ENCODE data around the gene ERFL.
"Not testable (repeated sequence)": the region's sequence is repeated elsewhere in the genome, so short reads cannot be mapped to it uniquely, and the experiment has no call there.

The ERFL gene

GRCh38 chr19:41926763-41927496 is 1.3 kb downstream of the ERFL start:
- no peak for DNase-seq (ENCODE audit: low read depth)

DNA sequence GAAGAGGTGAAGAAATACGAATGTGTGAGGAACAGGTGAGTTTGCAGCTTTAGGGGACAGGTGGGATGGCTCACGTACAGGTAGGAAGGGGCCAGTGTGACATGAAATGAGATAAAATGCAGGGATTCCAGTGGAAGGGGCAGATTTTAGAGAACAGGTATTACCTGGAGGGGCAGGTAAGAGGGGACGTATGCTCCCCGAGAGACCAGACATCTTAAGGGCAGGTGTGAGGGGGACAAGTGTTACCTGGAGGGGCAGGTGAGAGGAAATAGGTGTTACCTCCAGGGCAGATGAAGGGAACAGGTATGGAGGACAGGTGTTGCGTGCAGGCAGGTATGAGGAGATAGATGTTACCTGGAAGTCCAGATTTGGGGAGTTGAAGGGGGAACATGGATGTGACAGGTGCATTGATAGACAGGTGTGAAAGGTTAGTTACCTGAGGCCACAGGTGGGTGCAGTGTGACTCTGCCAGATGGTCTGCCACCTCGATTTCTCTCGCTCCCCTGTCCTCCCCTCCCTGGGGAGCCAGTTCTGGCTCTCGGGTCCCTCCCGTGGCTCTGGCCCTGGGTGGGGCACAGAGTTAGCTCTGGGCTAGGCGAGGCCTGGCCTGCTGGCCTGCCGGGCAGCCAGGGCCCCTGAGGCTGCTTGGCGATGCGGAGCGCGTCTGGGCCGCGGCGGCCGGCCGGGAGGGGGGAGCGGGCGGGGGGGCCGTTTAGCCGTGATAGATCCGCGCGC is 2.1 kb downstream of the ERFL start:
- no peak for DNase-seq (ENCODE audit: low read depth)

DNA sequence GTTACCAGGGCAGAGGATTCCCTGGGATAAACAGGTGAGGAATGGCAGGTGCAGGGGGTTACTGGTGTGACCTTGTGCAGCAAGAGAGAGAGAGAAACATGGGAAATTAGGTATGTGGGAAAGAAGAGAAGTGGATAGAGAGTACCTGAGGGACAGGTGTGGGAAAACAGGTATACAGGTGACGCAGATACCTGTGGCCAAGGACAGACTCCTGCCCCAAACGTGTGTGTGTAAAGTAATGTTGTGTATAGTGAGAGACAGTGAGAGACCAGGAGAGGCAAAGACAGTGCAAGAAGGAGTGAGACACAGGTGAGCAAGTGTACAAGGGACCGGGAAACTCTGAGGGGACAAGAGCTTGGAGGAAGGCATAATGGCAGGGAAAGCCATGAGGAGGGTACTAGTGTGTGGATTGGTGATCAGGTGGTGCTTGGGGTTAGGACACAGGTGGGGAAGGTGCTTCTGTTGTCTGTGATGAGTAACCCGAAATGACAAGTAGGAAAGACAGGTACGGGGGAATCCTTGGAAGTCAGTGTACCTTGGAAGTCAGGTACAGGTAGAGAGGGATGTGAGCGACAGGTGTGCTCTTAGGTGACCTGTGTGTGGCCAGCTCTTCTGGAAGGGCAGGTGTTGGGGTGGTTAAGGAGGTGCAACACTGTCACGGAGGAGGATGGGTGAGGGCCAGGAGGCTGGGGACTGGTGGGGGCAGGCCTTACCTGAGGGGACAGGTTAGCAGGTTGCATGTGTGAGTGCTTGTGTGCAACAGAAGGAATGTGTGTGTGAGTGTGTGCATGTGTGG is 2.8 kb downstream of the ERFL start:
- DNase-seq (ENCODE audit: low read depth), result no peak

DNA sequence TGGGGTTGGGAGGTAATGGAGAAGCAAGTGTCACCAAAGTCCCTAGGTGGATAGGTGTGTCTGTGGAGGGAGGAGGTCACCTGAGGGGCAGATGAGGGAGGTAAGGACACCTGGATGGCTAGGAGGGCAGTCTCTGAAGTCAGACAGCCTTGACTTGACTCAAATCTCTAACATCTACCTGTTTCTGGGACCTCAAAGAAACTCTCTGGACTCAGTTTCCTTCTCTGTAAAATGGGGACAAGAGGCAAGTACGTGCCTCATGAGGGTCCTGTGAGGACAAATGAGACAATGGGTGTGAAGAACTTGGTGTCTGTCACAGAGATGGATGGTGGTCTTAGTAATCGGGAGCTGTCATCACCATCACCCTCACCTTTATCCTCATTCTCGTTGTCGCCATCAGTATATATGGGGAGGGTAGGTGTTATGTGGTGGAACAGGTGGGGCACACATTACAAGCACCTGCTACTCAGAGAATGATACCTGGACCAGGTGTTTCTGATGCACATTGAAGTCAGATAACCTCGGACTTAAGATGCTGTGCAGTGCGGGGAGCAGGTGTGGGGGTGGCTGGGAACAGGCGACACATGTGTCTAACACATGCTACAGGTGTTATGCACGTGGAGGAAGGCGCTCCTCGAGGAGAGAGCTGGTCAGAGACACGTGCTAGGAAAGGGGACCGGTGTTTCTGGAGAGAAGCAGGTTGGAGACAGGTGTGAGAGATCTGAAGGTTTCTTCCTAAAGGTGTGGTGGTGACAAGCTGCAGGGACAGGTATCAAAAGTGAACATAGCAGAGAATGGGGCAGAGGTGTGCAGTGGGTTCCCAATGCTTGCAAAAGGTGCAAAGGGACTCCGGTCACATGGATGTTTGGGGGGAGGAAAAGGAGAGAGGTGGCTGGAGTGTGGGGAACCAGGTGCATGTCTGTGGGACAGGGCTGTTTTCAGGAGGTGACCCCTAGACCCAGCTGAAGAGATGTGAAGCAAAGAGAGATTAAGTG is 3.8 kb downstream of the ERFL start:
- no peak for DNase-seq (ENCODE audit: low read depth)

DNA sequence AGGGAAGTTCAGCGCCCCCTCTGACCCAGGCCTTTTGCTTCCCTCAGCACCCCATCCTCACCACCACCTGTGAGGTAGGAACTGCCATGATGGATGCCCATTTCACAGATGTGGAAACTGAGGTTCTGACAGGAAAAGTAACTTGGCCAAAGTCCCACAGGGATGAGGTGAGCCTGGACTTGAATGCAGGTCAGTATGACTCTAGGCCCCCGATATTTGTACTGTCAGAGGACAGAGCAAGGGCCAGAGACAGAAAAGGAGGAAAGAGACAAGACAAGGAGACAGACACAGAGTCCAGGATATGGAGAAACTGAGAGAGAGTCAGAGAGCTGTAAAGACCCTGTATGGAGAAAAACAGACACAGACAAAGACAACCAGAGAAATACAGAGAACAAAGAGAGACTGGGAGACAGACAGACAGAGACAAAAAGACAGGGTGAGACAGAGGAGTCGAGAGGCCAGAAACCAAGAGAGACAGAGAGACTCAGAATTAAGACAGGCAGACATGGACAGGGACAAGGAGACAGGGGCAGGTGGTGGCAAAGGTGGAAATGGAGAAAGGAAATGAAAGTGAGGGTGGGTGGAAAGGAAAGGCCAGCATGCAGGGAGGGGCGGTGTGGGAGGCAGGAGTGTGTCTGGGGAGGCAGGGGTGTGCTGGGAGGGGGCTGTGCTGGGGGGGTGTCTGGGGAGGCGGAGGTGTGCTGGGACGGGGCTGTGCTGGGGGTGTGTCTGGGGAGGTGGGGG is 5.0 kb downstream of the ERFL start:
- DNase-seq (ENCODE audit: low read depth), result no peak

GRCh38 chr19:41922585-41922984 is 5.7 kb downstream of the ERFL start:
- no peak for DNase-seq (ENCODE audit: low read depth)

DNA sequence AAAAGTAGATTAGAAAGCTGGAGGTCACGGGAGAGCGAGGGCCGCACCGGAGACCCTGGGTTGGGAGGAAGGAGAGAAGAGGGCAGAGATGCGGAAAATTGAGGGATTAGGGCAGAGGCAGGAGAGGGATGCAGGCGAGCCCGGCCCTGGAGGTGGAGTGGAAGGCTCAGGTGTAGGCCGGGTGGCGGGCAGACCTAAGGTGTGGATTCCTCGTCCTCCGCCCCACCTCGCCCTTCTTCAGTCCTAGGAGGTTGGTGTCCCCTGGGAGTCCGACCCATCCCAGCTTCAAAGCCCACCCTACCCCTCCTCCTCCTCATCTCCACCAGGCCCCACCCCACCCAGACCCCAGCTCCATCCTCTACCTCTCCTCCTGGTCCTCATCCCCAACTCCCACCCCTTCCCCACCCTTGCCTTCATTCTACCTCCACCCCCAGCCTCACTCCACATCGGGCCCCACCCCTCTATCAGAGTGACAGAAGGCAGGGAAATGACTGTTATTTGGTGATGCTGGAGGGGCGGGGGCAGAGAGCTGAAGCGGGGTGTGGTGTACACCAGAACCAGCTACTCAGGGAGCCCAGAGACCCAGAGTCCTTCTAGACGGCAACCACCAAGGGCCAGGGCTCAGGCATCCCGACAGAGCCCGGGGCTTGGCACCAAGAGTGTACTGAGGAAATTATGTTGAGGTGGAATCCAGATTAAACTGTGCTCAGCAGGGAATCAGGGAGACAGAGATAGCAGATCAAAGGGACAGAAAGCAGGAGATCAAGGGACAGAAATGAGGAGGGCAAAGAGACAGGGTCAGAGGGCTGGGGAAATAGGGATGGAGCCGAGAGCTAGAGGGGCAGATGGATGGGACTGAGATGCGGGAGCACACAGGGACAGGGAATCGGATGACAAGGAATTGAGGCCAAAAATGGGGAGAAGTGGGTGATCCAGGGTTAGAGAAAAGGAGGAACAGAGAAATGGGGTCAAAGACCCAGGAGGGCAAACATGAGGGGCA is 6.4 kb downstream of the ERFL start:
- DNase-seq (ENCODE audit: low read depth), result no peak

DNA sequence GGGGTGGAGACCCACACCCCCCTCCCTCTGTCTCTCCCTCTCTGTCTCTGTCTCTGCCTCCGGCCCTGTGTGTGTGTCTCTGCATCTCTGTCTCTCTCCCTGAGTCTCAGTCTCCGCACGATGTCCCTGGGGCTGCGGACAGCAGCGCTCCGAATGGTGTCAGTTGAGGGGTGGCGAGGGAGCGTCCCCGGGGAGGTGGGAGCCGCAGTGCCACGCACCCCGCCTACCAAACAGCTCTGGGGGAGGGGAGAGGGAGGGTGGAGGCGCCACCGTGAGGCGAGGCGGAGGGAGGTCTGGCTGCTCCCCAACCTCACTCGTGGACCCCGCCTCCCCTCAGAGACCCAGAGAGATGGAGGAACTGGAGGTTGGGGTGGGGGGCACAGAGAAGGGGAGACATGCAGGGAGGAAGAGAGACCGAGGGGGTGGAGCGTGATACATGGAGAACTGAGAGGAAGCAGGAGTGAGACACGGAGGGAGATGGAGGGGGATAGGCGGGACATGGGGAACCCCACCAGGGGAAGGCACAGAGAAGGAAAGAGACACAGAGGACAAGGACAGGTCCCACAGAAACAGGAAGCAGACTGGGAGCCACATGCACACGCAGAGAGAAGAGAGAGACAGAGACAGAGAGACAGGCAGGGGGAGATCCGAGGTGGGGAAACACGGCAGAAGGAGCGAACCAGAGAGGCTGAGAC is 7.2 kb downstream of the ERFL start:
- no peak for DNase-seq (ENCODE audit: low read depth)

- DNase-seq (ENCODE audit: low read depth), result no peak
These were observed 8.1 kb downstream of the ERFL start for GRCh38 chr19:41919948-41920712.

DNA sequence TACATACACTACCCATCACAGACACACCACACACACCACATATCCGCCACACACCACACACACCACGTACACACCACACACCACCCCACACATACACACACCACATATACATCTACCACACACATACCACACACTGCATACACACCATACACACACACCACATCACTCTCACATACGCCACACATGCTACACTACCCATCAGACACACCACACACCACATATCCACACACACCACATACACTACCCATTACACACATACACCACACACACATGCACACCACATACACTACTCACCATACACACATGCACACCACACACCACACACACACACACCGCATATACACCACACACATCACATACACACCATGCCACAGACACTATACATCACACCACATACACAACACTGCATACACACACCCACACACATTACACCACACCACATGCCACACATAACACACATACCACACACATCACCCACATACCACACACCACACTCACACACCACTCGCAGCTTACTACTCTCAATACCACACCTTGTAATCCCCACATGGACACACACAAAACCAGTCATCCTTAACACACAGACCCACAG is 9.5 kb downstream of the ERFL start:
- DNase-seq (ENCODE audit: low read depth), result peak; percentile 55

GRCh38 chr19:41918095-41918494 is 10.2 kb downstream of the ERFL start:
- no peak for DNase-seq (ENCODE audit: low read depth)

DNA sequence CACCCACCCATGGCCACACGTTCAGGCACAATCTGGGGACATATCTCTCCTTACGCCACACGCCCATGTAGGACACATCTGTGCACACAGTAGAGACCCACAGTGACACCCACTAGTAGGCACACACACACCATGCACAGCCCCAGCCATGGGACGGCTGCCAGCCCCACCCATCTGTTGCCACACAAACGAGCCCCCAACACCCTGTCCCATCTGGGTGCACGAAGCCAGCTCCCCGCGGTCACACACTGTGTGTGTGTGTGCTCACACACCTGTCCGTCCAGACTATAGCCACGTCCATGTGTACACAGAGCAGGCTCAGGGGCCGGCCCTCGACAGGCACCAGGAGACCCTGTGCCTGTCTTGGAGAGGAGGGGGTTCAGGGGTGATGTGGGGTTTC is 10.6 kb downstream of the ERFL start:
- no peak for DNase-seq (ENCODE audit: low read depth)

DNA sequence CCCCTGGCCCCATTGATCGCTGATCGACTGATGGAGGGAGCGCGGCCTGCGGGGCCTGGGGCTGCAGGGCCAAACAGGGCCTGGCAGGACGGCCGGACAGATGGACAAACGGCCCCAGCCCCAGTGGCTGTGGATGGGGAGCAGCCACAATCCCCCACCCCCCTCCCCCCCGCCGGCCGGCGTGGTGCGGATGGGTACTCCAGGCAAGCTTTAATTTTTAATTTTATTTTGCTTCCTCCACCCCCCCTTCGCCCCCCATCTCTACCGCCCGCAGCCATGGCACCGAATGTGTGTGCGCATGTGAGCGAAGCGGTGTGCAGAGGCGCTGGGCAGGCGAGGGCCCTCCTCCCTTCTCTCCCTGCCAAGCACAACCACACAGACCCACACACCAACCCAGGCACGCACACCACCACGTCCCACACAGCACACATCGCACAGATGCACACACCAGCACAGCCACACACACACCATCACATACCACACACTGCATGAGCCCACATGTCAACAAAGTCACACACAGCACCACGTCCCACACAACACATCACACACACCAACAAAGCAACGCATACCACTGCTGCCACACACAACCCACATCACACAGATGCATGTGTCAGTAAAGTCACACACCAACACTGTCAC is 12.4 kb downstream of the ERFL start:
- no peak for DNase-seq (ENCODE audit: low read depth)

DNA sequence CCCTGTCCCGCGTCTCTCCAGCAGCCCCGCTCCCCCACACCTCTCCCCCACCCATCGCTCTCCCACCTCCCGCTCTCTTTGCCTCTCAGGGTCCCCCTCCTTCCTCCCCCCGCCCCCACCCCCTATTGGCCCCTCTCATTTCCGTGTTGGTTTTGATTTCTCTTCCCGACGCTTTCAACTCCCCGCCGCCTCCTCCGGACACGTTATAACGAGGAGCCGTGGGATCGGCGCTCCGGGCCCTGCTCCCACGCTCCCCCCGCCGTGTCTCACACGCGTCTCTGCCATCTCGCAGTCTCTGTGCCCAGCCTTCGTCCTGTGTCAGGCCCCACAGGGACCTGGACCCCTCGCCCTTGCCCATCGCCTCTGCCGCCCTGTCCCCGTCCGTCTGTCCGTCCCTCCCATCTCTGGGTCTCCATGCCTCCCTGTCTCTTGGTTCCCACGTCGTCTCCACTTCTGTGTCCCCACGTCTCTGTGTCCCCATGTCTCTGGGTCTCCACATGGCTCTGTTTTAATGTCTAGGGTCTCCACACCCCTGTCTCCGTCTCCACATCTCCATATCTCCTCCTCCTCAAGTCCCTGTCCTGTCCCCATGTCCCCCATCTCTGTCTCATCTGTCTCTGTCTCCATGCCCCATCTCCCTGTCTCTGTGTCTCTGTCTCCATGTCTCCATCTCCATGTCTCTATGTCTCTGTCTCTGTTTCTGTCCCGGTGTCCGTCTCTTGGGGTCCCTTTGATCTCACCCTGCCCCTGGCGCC is 13.1 kb downstream of the ERFL start:
- no peak for DNase-seq (ENCODE audit: low read depth)

GRCh38 chr19:41914424-41914834 is 13.8 kb downstream of the ERFL start:
- not testable (repeated sequence) for DNase-seq (ENCODE audit: low read depth)

All from amniotic epithelial cell (primary cell).